GM19324 (cell line): ENCODE data around the gene PCDH7.

Experiments used
- ATAC-seq: cut with Tn5 transposase; IDR thresholded peaks from one replicate; pipeline ENCODE4 v1.9.1; 2021; ENCODE audit warnings: mild to moderate bottlenecking, moderate library complexity; ENCODE audit not compliant: unreplicated experiment, low FRiP score

PCDH7 gene

GRCh38 chr4:30720021-30720660, at the start of gene PCDH7:
PCDH7 (plus strand) TSS chr4:30720369; CDS start chr4:30721423, 1,054 bp downstream.
- no peak for ATAC-seq

- ATAC-seq, result no peak
Observed at GRCh38 chr4:30671926-30672448, 48.2 kb upstream of the PCDH7 start.

DNA sequence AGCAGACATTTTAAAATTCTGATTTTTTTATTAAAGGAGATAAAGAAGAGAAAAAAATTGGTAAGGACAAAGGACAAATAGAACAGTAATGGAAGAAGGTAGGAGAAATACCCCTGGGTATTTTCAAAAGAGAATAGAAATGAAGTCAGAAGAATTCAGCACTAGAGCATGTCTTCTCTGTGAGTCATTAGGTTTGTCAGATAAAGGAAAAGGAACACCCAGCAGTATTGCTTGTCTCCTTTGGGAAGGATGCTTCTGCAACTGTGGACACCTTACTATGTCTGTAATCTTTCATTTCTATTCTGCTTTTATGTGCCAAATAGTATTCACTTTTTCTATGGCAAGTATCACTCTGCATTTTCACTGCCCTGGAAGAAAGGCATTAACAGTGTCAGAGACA, 24.0 kb upstream of the PCDH7 start:
- no peak for ATAC-seq

GRCh38 chr4:30714408-30715031, 5.6 kb upstream of the PCDH7 start:
- no peak for ATAC-seq

DNA sequence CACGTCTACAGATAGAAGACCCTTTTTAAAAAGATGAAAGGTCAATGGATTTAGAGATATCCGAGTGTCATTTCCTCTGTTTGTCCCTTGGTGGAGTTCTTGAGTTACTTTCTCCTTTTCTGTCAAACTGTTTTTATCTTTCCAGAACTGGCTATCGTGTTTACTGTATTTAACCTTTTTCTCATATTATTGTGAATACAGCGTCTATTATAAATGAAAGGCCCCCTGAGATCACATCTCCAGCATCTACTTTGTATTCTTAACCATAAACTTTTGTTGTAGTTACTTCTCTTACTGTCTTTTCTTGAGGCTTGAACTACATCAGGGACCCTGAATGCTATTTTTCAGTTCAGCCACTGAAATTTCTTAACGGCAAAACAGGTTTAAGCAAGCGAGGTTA, 4.0 kb upstream of the PCDH7 start:
- no peak for ATAC-seq

DNA sequence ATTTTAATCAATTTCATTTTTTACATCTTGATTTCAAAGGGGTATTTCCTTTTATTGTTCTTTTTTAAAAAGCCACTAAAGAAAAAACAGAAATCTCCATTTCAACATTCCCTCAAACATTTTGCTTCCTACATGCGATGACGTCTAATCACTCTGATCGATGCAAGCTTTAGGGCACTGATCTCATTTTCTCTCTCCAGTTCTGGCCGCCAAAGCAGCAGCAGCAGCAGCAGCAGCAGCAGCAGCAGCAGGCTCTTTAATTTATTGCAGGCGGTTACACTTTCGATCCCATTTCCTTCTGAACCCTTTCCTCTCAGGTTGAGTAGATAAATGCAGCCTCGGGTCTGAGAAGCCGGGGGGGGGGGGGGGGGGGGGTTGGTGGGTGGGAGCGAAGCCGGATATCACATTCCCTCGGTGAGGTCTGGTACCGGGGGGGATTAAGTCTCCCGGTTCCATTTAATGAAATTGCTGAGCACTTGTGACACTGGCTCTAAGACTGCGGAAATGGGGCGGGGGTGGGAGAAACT, 3.4 kb upstream of the PCDH7 start:
- no peak for ATAC-seq

- ATAC-seq, result no peak
Observed at GRCh38 chr4:30717208-30718020, 2.8 kb upstream of the PCDH7 start.

GRCh38 chr4:30718021-30718542, 2.1 kb upstream of the PCDH7 start:
- no peak for ATAC-seq

DNA sequence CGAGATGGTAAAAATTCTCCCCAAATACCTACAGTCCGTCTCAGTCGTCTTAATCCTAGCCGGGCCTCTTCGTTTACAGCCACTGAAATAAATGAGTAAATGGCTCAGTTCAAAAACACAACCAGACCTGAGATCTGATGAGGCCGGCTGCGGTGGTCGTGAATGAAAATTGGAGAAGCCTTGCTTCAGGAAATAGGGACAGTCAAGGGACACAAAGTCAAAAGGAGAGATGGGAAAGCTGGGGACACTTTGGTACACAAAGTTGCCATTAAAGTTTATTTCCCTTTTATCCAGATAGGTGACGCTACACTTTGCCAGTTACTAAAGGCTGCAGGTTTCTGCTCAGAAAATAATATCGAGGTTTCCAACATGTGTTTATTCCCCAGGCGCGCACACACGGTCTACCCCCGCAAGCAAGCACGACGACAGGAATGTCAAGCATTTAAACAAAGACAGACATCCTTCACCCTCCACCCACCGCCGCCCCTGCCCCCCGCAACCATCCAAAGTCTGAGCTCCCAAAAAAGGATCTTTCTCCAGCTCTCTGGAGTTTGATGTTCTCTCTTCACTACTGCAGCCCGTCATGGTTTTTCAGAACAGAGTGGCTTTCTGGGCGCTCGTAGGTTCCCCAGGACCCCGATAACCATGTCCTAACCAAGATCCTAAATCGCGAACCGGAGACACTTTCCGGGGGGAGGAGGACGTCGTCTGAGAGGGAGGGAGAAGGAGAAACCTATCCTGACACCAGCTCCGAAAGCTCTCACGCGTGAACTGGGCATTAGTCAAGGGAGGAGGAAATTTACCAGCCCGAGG, 1.3 kb upstream of the PCDH7 start:
- no peak for ATAC-seq

GRCh38 chr4:30719454-30720020, 632 bp upstream of the PCDH7 start:
- no peak for ATAC-seq

- no peak for ATAC-seq
Observed at GRCh38 chr4:30720661-30721184, 554 bp downstream of the PCDH7 start.

- no peak for ATAC-seq
Observed at GRCh38 chr4:30721185-30722091, 1.3 kb downstream of the PCDH7 start.

GRCh38 chr4:30722092-30722358, 1.9 kb downstream of the PCDH7 start:
- ATAC-seq, result no peak

GRCh38 chr4:30722359-30723200, 2.4 kb downstream of the PCDH7 start:
- ATAC-seq, result no peak

DNA sequence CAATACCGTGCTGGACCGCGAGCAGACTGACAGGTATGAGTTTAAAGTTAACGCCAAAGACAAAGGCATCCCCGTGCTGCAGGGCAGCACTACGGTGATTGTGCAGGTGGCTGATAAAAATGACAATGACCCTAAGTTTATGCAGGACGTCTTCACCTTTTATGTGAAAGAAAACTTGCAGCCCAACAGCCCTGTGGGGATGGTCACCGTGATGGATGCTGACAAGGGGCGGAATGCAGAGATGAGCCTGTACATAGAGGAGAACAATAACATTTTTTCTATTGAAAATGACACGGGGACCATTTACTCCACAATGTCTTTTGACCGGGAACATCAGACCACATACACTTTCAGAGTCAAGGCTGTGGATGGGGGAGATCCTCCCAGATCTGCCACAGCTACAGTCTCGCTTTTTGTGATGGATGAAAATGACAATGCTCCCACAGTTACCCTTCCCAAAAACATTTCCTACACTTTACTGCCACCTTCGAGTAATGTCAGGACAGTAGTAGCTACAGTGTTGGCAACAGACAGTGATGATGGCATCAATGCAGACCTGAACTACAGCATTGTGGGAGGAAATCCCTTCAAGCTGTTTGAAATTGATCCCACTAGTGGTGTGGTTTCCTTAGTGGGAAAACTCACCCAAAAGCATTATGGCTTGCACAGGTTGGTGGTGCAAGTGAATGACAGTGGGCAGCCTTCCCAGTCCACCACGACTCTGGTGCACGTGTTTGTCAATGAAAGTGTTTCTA, 3.2 kb downstream of the PCDH7 start:
- no peak for ATAC-seq

DNA sequence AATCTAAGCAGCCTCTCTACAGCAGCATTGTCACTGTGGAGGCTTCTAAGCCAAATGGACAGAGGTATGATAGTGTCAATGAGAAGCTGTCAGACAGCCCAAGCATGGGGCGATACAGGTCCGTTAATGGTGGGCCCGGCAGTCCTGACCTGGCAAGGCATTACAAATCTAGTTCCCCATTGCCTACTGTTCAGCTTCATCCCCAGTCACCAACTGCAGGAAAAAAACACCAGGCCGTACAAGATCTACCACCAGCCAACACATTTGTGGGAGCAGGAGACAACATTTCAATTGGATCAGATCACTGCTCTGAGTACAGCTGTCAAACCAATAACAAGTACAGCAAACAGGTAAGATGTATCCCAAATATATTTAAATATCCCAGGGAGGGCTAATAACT, 4.1 kb downstream of the PCDH7 start:
- ATAC-seq, result no peak

DNA sequence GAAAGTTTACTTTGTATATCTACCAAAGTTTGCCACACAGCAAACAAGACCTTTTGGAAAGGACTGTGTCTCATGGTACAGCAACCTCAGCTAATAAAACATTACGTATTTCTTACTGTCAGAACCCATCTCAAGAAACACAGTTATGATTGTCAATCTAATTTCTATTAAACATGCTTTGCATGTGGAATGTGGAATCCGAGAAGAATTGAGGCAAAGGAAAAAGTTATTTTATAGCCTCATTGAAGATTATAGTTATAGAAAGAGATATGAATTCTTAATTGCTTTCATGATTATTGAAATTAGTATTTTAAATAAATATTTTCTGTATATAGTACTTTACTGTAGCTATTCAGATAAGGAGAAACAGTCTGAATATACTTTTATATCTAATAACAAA, 5.4 kb downstream of the PCDH7 start:
- ATAC-seq, result no peak
